WERI-Rb-1 (cell line): Measurements from ENCODE around the gene RANBP2.

Source experiments
- DNase-seq: peaks from one replicate; pipeline ENCODE4 v3.0.0-alpha.2; 2020
- H3K27ac ChIP-seq: fragments of 250-450 bp; sonication (Bioruptor Pico); 2 replicates; pipeline ENCODE4 v1.5.1; 2020; ENCODE audit warnings: mild to moderate bottlenecking, moderate library complexity
- H3K27me3 ChIP-seq: fragments of 250-450 bp; sonication (Bioruptor Pico); 2 replicates; pipeline ENCODE4 v1.5.1; 2021; ENCODE audit warnings: mild to moderate bottlenecking, low read depth, moderate library complexity; ENCODE audit not compliant: insufficient read depth, severe bottlenecking
- H3K36me3 ChIP-seq: fragments of 250-450 bp; sonication (Bioruptor Pico); 2 replicates; pipeline ENCODE4 v1.5.1; 2020; ENCODE audit warnings: mild to moderate bottlenecking, moderate library complexity
- H3K4me3 ChIP-seq: 2 replicates; pipeline ENCODE4 v1.5.1; 2011; ENCODE audit warnings: low read depth, mild to moderate bottlenecking, control low read depth, low read length
- H3K9me3 ChIP-seq: fragments of 250-450 bp; sonication (Bioruptor Pico); 2 replicates; pipeline ENCODE4 v1.5.1; 2021; ENCODE audit warnings: mild to moderate bottlenecking, moderate library complexity; ENCODE audit not compliant: severe bottlenecking
- TF ChIP-seq, protein P1 (sequence below): IDR thresholded peaks from 2 replicates; pipeline ENCODE4 v1.5.1; 2011; ENCODE audit warnings: low read depth, mild to moderate bottlenecking, control low read depth, inconsistent platforms, low read length

Gene RANBP2

DNA sequence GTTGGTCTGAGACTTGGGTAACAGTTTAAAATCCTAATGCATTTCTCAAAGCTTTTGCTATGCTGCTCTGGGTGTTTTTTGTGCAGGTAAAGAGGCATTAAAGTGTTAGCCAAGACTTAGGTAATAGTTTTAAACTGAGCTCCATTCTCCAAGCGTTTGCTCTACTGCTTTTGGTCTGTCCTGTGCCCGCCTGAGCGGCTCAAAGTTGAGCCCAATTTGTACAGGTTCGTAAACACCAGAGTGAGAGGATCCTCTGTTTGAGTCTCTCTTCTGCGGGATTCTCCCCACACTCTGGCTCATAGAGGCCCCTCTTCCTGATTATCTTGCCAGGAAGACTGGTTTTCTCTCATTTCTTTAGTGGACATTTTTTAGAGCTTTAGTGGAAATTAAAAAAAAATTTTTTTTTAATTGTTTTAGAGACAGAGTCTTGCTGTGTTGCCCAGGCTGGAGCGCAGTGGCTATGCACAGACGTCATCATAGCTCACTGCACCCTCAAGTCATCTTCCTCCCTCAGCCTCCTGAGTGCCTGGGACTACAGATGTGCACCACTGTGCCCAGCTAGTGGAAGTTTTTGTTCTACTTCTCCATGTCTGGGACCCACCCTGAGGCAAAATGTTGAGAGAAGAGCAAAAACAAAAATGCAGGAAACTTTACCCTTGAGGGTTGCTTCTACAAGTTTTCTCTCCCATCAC lies 83.9 kb downstream of the RANBP2 start:
- no peaks in the 10 kb centered on the region for H3K9me3 ChIP-seq
- H3K4me3 ChIP-seq: no peak overlapping the region
- H3K27me3 ChIP-seq: no peaks in the 10 kb centered on the region
- TF ChIP-seq, protein P1, sequence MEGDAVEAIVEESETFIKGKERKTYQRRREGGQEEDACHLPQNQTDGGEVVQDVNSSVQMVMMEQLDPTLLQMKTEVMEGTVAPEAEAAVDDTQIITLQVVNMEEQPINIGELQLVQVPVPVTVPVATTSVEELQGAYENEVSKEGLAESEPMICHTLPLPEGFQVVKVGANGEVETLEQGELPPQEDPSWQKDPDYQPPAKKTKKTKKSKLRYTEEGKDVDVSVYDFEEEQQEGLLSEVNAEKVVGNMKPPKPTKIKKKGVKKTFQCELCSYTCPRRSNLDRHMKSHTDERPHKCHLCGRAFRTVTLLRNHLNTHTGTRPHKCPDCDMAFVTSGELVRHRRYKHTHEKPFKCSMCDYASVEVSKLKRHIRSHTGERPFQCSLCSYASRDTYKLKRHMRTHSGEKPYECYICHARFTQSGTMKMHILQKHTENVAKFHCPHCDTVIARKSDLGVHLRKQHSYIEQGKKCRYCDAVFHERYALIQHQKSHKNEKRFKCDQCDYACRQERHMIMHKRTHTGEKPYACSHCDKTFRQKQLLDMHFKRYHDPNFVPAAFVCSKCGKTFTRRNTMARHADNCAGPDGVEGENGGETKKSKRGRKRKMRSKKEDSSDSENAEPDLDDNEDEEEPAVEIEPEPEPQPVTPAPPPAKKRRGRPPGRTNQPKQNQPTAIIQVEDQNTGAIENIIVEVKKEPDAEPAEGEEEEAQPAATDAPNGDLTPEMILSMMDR: no peak
- no peak overlapping the region for H3K27ac ChIP-seq
- peaks cover 67% of the 10 kb centered on the region for H3K36me3 ChIP-seq
- no peak for DNase-seq

DNA sequence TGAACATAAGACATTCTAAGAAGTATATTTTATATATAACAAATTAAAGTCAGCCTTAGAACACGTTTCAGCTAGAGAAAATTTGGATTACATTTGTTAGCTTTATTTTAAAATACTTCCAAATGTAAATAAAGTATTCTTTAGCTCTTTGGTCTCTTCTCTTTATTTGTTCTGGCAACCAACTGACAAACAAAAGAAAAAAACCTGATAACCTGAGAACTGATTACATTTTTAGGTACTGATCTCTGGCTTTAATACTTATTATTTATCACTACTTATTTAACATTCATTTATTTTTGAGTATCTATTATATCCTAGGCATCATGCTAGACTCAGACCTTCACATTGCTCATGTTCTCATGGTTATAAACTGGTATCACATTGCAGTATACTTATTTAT lies 85.8 kb downstream of the RANBP2 start:
- Histone ChIP-seq H3K27me3 (no peaks in the 10 kb centered on the region), H3K4me3 (no peak overlapping the region), H3K9me3 (peaks cover 9% of the 10 kb centered on the region), H3K36me3 (peaks cover 67% of the 10 kb centered on the region), H3K27ac (no peak overlapping the region)
- DNase-seq: no peak
- TF ChIP-seq, protein P1: no peak

DNA sequence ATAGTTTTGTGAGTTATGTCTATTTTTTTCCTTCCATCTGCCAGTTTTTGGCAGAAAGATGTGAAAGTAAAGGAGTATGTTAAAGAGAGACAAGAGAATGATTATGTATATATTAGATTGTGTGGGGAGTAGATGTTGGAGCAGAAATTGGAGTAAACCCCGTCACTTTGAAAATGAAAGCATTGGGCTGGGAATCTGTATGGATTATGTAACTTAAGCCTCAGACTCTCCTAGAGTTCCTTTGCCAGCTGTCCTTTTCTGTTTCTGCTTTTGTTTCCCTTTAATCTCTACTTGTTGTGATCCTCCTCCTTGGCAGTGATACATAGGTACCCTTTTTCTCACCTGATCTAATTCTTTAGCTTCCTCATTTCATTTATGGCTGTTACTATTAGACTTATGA lies 86.5 kb downstream of the RANBP2 start:
- peak overlapping the region; percentile 44 for H3K27ac ChIP-seq
- peaks cover 67% of the 10 kb centered on the region for H3K36me3 ChIP-seq
- peaks cover 13% of the 10 kb centered on the region for H3K9me3 ChIP-seq
- no peaks in the 10 kb centered on the region for H3K27me3 ChIP-seq
- no peak for DNase-seq
- H3K4me3 ChIP-seq: no peak overlapping the region
- TF ChIP-seq, protein P1: no peak

DNA sequence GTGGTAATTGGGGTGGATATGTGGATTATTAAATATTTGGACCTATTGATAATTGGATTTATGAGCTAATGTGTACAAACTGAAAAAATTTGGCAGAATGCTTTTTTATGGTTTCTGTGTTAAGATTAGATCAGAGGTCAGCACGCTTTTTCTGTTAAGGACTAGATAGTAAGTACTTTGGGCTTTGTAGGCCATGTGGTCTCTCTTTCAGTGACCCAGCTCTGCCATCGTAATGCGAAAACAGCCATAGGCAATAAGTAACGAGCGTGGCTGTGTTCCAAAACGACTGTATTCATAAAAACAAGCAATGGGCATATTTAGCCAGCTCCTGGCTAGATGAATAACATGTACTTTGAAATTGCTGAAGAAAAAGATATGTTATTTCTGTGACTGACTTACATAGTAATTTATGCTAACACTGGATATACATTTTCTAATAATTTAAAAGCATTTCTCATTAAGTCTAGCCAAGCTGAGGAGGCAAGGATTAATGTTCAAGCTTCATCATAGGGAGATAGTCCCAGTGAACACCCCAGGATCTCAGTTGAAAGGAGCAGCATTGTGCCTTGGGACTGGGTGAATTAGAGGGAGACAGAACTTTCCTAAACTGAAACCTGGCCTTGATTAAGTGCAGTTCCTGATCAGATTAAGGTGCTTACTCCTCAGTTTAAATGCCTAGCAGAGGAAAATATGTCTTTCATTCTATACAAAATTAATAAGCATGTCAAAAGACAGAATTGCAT lies 87.3 kb downstream of the RANBP2 start:
- peaks cover 70% of the 10 kb centered on the region for H3K36me3 ChIP-seq
- H3K27ac ChIP-seq: peak overlapping the region; percentile 44
- DNase-seq: no peak
- TF ChIP-seq, protein P1: no peak
- no peak overlapping the region for H3K4me3 ChIP-seq
- no peaks in the 10 kb centered on the region for H3K27me3 ChIP-seq
- H3K9me3 ChIP-seq: peaks cover 13% of the 10 kb centered on the region

DNA sequence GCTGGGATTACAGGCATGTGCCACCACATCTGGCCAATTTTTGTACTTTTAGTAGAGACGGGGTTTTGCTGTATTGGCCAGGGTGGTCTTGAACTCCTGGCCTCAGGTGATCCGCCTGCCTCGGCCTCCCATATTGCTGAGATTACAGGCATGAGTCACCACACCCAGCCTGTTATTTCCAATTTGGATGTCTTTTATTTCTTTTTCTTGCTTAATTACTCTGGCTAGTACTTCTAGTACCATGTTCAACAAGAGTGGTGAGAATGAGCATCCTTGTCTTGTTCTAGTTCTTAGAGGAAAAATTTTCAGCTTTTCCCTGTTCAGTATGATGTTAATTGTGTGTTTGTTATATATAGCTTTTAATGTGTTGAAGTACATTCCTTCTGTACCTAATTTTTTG lies 90.7 kb downstream of the RANBP2 start:
- no peak for DNase-seq
- H3K27me3 ChIP-seq: no peaks in the 10 kb centered on the region
- H3K27ac ChIP-seq: no peak overlapping the region
- TF ChIP-seq, protein P1: no peak
- H3K36me3 ChIP-seq: peaks cover 72% of the 10 kb centered on the region
- peaks cover 13% of the 10 kb centered on the region for H3K9me3 ChIP-seq
- no peak overlapping the region for H3K4me3 ChIP-seq
